ENCODE results near the gene ZNF735. TPM values are rescaled to one million over a fixed set of nuclear protein-coding genes. Genes with fewer than 3 reads are reported as not detected.
"Not testable (repeated sequence)": the region's sequence is repeated elsewhere in the genome, so short reads cannot be mapped to it uniquely, and the experiment has no call there.

Gene ZNF735
- total RNA-seq, 1 donor from 2014 or later: not detected

- no peak overlapping the region for H3K4me3 ChIP-seq (ENCODE audit: low read depth, low read length)
- FAIRE-seq (peak; percentile 55), DNase-seq (ENCODE audit: low read depth) (no peak)
- TF ChIP-seq, protein P1, sequence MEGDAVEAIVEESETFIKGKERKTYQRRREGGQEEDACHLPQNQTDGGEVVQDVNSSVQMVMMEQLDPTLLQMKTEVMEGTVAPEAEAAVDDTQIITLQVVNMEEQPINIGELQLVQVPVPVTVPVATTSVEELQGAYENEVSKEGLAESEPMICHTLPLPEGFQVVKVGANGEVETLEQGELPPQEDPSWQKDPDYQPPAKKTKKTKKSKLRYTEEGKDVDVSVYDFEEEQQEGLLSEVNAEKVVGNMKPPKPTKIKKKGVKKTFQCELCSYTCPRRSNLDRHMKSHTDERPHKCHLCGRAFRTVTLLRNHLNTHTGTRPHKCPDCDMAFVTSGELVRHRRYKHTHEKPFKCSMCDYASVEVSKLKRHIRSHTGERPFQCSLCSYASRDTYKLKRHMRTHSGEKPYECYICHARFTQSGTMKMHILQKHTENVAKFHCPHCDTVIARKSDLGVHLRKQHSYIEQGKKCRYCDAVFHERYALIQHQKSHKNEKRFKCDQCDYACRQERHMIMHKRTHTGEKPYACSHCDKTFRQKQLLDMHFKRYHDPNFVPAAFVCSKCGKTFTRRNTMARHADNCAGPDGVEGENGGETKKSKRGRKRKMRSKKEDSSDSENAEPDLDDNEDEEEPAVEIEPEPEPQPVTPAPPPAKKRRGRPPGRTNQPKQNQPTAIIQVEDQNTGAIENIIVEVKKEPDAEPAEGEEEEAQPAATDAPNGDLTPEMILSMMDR (IDR thresholded peaks at IDR 0.05; ENCODE audit: insufficient read depth, low read length, severe bottlenecking): no peak
- no peaks in the 10 kb centered on the region for H3K27me3 ChIP-seq (ENCODE audit: control insufficient read depth, insufficient read depth, low read length)
- H3K36me3 ChIP-seq (ENCODE audit: control insufficient read depth, insufficient read depth, low read length): no peaks in the 10 kb centered on the region
Measured at GRCh38 chr7:64192148-64192704, 14.8 kb upstream of the ZNF735 start.

DNA sequence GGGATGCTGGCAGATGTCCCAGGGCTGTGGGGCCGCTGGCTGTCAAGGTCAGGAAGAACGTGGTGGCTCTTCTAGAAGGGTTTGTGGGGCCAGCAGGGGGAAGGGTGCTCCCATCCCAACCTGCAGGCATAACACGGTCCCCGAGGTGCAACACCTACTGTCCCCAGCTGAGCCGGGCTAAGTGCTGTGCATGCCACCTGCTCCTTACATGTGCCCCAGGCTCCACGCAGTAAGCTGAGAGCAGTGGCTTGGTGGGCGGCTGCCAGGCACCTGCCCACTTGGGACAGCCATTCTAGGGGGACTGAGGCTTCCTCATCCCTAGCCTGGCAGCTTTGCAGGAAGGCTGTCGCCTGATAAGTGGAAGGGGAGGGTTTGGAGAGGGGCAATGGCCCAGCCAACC is 14.2 kb upstream of the ZNF735 start:
- Histone ChIP-seq H3K4me3 (ENCODE audit: low read depth, low read length) (no peak overlapping the region), H3K36me3 (ENCODE audit: control insufficient read depth, insufficient read depth, low read length) (no peaks in the 10 kb centered on the region), H3K27me3 (ENCODE audit: control insufficient read depth, insufficient read depth, low read length) (no peaks in the 10 kb centered on the region)
- FAIRE-seq (no peak), DNase-seq (ENCODE audit: low read depth) (no peak)
- TF ChIP-seq, protein P1 (IDR thresholded peaks at IDR 0.05; ENCODE audit: insufficient read depth, low read length, severe bottlenecking): no peak

- not testable (repeated sequence) for H3K4me3 ChIP-seq (ENCODE audit: low read depth, low read length); H3K27me3 ChIP-seq (ENCODE audit: control insufficient read depth, insufficient read depth, low read length); H3K36me3 ChIP-seq (ENCODE audit: control insufficient read depth, insufficient read depth, low read length); DNase-seq (ENCODE audit: low read depth); FAIRE-seq
Measured at GRCh38 chr7:64219710-64220298, 12.8 kb downstream of the ZNF735 start.

DNA sequence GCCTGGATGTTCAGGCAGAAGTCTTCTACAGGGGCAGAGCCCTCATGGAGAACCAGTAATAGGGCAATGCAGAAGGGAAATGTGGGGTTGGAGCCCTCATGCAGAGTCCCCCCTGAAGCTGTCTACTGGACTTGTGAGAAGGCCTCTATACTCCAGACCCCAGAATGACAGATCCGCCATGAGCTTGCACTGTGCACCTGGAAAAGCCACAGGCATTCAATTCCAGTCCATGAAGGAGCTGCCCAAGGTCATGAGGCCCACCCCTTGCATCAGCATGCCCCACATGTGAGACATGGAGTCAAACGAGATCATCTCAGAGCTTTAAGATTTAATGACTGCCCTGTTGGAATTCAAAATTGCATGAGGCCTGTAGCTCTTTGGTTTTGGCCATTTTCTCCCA is 16.4 kb downstream of the ZNF735 start:
- no peak for FAIRE-seq
- no peaks in the 10 kb centered on the region for H3K36me3 ChIP-seq (ENCODE audit: control insufficient read depth, insufficient read depth, low read length)
- no peaks in the 10 kb centered on the region for H3K27me3 ChIP-seq (ENCODE audit: control insufficient read depth, insufficient read depth, low read length)
- TF ChIP-seq, protein P1 (IDR thresholded peaks at IDR 0.05; ENCODE audit: insufficient read depth, low read length, severe bottlenecking): no peak
- no peak for DNase-seq (ENCODE audit: low read depth)
- H3K4me3 ChIP-seq (ENCODE audit: low read depth, low read length): no peak overlapping the region

GRCh38 chr7:64228174-64228573 is 21.2 kb downstream of the ZNF735 start, which contains the start of gene ZNF679:
Gene ZNF679, plus strand, starts transcription at chr7:64228474. Its CDS starts 20,644 bp downstream, at chr7:64249118.
- H3K27me3 ChIP-seq (ENCODE audit: control insufficient read depth, insufficient read depth, low read length); H3K4me3 ChIP-seq (ENCODE audit: low read depth, low read length); FAIRE-seq; DNase-seq (ENCODE audit: low read depth); H3K36me3 ChIP-seq (ENCODE audit: control insufficient read depth, insufficient read depth, low read length): not testable (repeated sequence)

GRCh38 chr7:64266341-64266919 is 59.4 kb downstream of the ZNF735 start:
- Histone ChIP-seq H3K4me3 (ENCODE audit: low read depth, low read length) (no peak overlapping the region), H3K36me3 (ENCODE audit: control insufficient read depth, insufficient read depth, low read length) (no peaks in the 10 kb centered on the region), H3K27me3 (ENCODE audit: control insufficient read depth, insufficient read depth, low read length) (no peaks in the 10 kb centered on the region)
- FAIRE-seq (no peak), DNase-seq (ENCODE audit: low read depth) (no peak)
- TF ChIP-seq, protein P1 (IDR thresholded peaks at IDR 0.05; ENCODE audit: insufficient read depth, low read length, severe bottlenecking): no peak

Other genes with a start within 250 kb of the ZNF735 start
- not detected in 2 replicates for gene ZNF722, start 208.4 kb upstream of the ZNF735 start, total RNA-seq
- 0.53 and 2.0 TPM in 2 replicates for gene ZNF727, start 161.8 kb upstream of the ZNF735 start, total RNA-seq
- not detected in 2 replicates for gene ZNF679, start 21.3 kb downstream of the ZNF735 start, total RNA-seq
- 8.7 and 9.7 TPM in 2 replicates for gene ZNF736, start 106.8 kb downstream of the ZNF735 start, total RNA-seq

Measured in bronchial epithelial cell (primary cell).